ENCODE data around the gene CYB5R4.
"Not testable (repeated sequence)": the region's sequence is repeated elsewhere in the genome, so short reads cannot be mapped to it uniquely, and the experiment has no call there.

DNA sequence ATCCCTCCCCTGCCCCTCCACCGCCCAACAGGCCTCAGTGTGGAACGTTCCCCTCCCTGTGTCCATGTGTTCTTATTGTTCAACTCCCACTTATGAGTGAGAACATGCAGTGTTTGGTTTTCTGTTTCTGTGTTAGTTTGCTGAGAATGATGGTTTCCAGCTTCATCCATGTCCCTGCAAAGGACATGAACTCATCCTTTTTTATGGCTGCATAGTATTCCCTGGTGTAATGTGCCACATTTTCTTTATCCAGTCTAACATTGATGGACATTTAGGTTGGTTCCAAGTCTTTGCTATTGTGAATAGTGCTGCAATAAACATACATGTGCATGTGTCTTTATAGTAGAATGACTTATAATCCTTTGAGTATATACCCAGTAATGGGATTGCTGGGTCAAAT lies 91.9 kb downstream of the CYB5R4 start:
- TF ChIP-seq, protein P1, sequence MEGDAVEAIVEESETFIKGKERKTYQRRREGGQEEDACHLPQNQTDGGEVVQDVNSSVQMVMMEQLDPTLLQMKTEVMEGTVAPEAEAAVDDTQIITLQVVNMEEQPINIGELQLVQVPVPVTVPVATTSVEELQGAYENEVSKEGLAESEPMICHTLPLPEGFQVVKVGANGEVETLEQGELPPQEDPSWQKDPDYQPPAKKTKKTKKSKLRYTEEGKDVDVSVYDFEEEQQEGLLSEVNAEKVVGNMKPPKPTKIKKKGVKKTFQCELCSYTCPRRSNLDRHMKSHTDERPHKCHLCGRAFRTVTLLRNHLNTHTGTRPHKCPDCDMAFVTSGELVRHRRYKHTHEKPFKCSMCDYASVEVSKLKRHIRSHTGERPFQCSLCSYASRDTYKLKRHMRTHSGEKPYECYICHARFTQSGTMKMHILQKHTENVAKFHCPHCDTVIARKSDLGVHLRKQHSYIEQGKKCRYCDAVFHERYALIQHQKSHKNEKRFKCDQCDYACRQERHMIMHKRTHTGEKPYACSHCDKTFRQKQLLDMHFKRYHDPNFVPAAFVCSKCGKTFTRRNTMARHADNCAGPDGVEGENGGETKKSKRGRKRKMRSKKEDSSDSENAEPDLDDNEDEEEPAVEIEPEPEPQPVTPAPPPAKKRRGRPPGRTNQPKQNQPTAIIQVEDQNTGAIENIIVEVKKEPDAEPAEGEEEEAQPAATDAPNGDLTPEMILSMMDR (IDR thresholded peaks at IDR 0.05; ENCODE audit: low read depth, low read length), result not testable (repeated sequence)
- TF ChIP-seq MYC (IDR thresholded peaks at IDR 0.05; ENCODE audit: low read depth, low read length), result not testable (repeated sequence)

Measured in NB4 (cell line).